Fibroblast of skin of left biceps (primary cell): ENCODE data around the gene CAVIN1.
"Not testable (repeated sequence)": the region's sequence is repeated elsewhere in the genome, so short reads cannot be mapped to it uniquely, and the experiment has no call there.

Experiments used
- DNase-seq, 2 experiments: peaks; one replicate each; pipeline ENCODE4 v3.0.0-alpha.2; 2013; ENCODE audit warnings: low read depth in 2 of 2

Gene CAVIN1

DNA sequence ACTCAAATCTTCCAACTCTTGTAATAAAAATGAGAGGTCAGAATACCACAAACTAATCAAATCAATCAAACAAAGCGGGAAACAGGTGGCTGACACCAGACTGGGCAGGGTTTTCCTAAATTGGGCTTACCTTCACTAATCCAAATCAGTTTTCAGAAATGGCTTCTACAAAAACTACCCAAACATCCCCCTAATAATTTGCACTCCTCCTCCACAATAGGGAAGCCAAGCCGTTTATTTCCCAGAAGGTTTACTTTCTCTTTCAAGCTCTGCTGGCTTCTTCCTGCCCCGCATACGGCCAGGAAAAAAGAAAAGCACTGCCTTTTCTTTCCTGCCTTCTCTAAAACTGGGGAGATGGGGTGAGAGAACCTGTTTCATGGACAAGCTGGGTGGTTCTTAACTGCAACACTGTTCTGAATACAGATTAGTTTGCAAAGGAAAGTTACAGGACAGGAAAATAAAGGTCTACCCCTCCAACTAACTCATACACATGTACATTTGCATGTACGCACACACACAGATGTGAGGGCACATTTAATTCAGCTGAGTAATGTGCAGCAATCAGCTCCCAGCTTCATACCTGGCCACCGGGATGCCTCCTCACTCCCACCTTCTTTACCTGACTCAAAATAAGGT, 44.0 kb downstream of the CAVIN1 start:
- DNase-seq = no peak

DNA sequence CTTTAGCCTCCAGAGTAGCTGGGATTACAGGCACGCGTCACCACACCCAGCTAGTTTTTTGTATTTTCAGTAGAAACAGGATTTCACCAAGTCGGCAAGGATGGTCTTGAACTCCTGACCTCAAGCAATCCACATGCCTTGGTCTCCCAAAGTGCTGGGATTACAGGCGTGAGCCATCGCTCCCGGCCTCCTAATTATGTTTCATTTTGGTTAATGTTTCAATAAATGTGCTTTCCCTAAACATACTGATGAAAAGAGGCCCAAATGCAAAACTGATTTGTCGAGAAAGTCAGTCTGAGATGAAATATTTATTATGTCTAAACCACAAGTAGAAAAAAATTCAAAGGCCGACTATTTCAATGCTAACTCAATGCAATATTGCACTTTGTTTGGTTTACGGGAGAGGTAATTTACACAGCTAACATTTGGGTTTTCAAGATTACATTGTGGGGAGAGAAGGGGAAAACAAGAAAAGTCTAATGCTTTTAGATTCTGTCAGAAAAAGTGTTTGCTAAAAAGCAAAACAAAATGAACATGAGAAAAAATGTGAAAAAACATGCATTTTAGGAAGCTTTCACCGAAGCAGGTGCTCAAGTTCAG, 44.6 kb downstream of the CAVIN1 start:
- DNase-seq = no peak

GRCh38 chr17:42373896-42374295, 49.2 kb downstream of the CAVIN1 start:
- DNase-seq = no peak

- no peak for DNase-seq
Observed at GRCh38 chr17:42372142-42372541, 50.9 kb downstream of the CAVIN1 start.

DNA sequence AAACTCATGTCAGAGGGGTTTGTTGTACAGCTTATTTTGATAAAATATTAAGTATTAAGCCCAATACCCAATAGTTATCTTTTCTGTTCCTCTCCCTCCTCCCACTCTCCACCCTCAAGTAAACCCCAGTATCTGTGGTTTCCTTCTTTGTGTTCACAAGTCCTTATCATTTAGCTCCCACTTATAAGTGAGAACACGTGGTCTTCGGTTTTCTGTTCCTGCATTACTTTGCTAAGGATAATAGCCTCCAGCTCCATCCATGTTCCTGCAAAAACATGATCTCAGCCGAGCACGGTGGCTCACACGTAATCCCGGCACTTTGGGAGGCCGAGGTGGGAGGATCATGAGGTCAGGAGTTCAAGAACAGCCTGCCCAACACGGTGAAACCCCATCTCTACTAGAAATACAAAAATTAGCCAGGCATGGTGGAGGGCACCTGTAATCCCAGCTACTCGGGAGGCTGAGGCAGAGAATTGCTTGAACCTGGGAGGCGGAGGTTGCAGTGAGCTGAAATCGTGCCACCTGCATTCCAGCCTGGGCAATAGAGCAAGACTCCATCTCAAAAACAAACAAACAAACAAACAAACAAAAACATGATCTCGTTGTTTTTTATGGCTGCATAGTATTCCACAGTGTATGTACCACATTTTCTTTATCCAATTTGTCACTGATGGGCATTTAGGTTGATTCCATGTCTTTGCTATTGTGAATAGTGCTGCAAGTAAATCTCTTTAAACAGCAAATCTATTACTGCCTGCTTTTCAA, 54.1 kb downstream of the CAVIN1 start:
- not testable (repeated sequence) for DNase-seq

DNA sequence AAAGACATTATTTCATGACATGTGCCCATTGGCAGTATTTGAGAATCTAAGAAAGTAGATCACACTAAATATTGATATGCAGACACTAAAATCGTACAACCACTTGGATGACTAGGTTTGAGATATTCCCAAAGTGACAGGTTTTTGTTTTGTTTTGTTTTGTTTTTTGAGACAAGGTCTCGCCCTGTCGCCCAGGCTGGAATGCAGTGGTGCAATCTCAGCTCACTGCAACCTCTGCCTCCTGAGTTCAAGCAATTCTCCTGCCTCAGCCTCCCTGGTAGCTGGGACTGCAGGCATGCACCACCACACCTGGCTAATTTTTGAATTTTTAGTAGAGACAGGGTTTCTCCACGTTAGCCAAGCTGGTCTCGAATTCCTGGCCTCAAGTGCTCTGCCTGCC, 54.7 kb downstream of the CAVIN1 start:
- not testable (repeated sequence) for DNase-seq

GRCh38 chr17:42366176-42367023, 56.7 kb downstream of the CAVIN1 start:
- DNase-seq = not testable (repeated sequence)

DNA sequence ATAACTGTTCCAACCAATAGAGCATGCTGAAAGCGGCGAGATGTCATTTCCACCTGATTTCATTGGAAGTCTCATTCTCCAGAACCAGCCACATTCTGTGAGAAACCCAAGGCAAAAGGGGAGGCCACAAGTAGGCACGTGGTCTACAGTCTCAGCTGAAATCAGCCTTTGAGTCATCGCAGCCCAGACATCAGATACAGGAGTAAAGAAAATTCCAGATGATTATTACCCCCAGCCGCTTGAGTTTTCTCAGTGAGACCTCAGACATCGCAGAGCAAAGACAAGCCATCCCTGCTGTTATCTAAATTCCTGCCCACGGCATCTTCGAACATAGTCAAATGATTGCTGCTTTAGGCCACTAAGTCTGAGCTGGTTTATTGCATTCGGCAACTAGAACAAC, 57.9 kb downstream of the CAVIN1 start:
- DNase-seq = no peak

DNA sequence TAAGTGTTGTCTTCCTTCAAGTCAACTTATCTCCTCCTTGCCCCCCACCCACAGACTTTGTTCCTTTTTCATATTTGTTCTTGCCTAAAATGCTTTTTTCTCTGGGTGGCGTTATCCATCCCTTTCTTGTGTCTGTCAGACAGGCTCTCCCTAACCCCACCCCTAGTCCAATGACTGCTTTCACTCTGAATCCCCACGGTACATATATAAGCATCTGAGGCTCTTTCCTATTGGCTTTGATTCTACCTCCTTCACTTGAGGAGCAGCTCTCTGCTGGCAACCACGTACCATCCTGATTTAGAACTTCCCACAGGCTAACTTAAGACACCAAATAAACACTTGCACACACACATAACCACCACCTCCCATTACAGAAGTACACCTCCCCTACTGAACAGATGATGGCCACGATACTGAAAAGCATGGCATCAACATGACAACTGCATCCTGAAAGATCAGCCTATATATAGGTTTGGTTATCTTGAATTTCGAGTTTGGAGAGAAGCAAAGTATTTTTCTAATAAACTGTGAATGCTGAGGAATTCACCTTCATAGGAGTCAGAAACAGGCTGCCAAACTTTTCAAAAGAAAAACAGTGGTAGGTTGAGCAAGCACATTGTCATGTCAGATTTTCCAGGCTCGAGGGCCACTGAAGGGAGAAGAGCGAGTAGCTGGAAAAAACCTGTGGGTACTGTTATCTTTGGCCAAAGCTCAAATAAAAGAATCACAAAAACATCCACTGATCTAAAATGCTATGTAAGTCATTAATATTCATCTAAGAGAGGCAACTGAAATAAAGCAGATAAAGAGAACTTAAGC, 59.1 kb downstream of the CAVIN1 start:
- no peak for DNase-seq

DNA sequence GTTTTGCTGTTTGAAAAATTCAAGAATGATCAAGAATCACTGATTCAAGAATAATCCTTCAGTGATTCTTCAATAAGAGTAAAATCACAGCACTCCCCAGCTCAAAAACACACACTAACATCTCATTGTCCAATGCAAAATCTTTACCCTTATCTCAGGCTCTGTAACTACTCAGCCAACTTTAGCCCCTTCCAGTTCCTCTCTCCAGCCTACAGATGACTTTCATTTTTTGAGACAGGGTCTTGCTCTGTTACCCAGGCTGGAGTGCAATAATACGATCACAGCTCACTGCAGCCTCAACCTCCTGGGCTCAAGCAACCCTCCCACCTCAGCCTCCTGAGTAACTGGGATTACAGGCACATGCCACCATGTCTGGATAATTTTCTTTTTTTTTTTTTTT, 59.8 kb downstream of the CAVIN1 start:
- no peak for DNase-seq

GRCh38 chr17:42362245-42362961, 60.7 kb downstream of the CAVIN1 start:
- no peak for DNase-seq

DNA sequence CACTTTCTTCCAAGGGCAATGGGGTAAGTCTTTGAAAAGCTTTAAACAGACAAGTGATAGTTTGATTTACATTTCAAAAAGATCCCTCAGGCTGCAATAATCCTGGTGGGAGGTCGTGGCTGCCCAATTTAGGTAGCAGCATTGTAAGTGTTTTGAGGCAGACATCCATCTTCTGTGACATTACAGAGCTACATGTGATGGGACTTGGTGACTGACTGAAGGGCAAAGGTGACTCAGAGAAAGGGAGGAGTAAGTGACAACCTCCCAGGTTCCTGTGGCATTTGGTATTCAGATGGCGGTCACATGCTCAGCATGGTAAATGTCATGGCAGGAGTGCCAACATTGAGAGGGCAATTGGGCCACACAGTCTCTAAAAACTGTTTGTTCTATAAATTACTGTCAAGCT, 61.3 kb downstream of the CAVIN1 start:
- no peak for DNase-seq

DNA sequence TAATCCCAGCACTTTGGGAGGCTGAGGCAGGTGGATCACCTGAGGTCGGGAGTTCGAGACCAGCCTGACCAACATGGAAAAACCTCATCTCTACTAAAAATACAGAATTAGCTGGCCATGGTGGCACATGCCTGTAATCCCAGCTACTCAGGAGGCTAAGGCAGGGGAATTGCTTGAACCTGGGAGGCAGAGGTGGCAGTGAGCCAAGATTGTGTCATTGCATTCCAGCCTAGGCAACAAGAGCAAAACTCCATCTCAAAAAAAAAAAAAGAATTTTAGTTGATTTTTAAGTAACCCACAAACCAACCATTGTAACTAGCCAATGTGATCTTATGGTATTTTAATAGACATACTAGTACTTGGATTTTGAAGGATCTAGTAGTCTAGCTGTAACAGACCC, 62.7 kb downstream of the CAVIN1 start:
- DNase-seq = not testable (repeated sequence)

GRCh38 chr17:42359133-42359532, 63.9 kb downstream of the CAVIN1 start:
- DNase-seq = no peak

GRCh38 chr17:42358434-42358833, 64.6 kb downstream of the CAVIN1 start:
- no peak for DNase-seq

GRCh38 chr17:42354956-42355843, 67.9 kb downstream of the CAVIN1 start:
- DNase-seq = peak; percentile 64 to 65
